Nucleus accumbens (tissue), 56 donors: Measurements from ENCODE around the gene FAM81B.

ENCODE experiments used
- DNase-seq, 56 donors: peaks; one replicate each; lab custom pipeline; 2025; lab: John Stamatoyannopoulos, UW

Gene FAM81B

GRCh38 chr5:95398989-95399388 lies 7.8 kb downstream of the FAM81B start:
- DNase-seq: no peak

DNA sequence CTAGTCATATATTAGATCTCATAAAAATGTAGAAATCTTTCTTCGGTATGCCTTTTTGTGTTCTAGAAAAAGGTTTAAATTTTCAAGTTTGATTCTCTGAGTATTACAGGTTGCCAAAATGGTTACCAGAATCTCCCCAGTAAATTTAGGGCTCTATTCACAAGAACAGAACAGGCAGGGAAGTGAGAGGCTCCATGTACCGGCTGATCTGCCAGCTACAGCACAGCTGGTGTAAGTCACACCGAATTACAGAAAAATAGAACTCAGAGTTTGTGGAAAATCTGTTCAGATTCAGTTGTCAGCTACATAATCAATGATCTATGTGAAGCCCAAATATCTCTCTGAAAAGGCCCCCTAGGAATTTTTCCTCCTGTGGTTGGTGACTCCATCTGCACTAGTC lies 10.5 kb downstream of the FAM81B start:
- DNase-seq: no peak

DNA sequence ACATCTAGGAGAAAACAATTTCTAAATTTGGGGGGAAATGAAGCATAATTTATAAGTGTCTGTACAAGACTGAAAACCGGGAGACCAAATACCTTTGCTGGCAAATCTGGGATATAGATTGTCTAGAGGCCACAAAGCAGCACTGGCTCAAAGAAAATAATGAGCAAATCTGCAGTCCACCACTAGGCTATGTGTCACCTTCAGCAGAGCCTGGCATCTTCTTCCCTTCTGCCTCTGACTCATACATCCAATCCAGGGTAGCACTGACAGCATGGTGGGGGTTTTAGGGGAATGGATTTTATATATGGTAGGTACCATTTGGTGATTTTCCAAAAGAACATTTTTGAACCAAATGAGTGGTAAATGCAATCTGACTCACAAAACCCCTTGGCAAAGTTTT lies 12.8 kb downstream of the FAM81B start:
- DNase-seq: no peak

DNA sequence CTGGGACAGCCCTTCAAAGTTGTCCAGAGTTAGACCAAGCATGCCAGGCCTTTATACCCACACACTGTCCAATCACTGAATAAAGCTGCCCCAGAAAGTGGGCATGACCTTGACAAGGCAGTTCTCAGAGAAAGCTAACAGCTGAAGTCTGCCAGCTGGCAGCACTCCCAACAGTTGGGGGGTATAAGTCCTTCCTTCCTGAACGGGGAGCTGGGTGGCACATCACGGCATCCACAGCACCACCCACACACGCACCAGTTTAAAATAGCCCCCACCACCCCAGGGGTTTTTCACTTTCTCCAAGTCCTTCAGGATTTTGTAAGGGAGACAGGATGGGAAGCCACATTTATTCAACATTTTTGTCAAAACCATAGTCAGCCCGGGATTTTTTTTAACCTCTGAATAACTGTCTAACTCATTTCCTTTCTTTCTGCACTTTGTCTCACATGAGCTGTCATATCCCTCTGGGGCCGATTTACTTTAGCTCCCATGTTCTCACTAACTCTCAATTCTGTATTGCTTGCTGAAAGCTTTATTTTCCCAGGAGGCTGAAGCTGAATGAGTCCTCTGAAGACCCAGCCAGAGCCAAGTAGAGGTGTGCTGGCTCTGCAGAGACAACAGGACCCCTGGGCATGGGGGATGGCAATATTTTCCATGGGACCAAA lies 15.4 kb downstream of the FAM81B start:
- no peak for DNase-seq

GRCh38 chr5:95410279-95410678 lies 19.1 kb downstream of the FAM81B start:
- DNase-seq: no peak

DNA sequence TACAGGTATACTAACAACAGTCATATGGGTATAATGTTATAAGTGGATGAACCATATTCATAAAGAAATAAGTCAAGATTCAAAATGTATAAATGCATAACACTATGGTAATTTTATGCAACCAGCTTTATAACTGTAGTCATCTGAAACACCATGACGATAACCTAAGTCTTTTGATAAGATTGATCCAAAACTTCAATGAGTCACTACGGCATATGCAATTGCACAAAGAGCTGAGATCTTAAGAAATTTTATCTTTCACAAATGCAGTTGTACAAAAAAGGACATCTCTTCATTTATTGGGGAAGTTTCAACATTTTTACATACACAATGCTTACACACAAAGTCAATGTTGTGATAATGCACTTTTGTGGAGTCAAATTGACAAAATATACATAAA lies 20.3 kb downstream of the FAM81B start:
- no peak for DNase-seq

GRCh38 chr5:95414451-95414850 lies 23.3 kb downstream of the FAM81B start:
- no peak for DNase-seq

DNA sequence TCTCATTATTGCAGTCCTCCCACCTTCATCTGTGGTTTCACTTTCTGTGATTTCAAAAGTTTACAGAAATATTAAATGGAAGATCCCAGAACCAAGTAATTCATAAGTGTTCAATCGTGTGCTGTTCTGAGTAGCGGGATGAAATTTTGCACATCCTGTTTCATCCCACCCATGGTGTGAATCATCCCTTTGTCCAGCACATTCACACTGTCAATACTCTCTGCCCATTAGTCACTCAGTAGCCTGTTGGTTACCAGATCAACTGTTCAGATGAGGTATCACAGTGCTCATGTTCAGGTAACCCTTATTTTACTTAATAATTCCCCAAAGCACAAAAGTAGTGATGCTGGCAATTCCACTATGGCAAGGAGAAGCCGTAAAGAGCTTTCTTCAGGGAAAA lies 26.8 kb downstream of the FAM81B start:
- no peak for DNase-seq

- no peak for DNase-seq
These were observed 31.7 kb downstream of the FAM81B start for GRCh38 chr5:95422838-95423237.

- no peak for DNase-seq
These were observed 32.9 kb downstream of the FAM81B start for GRCh38 chr5:95424016-95424415.

- DNase-seq: no peak
These were observed 33.4 kb downstream of the FAM81B start for GRCh38 chr5:95424526-95424925.

DNA sequence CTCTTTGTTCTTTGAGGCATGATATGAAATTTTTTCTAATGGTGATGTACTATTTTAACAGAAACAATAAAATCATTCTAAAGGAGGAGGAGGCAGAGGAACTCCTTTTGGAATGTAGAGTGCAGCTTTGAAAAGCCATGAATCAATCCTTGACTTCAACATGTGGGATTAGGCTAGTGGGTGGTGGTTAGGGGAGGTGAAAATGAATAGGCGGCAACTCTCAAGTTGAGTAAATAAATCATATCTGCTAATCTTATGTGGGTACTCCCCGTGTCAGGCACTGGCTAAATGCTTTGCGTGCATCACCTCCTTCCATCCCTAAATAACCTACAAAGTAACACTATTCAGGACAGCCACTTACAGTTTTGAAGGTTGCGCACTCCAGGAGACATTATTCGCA lies 35.1 kb downstream of the FAM81B start:
- DNase-seq: no peak

DNA sequence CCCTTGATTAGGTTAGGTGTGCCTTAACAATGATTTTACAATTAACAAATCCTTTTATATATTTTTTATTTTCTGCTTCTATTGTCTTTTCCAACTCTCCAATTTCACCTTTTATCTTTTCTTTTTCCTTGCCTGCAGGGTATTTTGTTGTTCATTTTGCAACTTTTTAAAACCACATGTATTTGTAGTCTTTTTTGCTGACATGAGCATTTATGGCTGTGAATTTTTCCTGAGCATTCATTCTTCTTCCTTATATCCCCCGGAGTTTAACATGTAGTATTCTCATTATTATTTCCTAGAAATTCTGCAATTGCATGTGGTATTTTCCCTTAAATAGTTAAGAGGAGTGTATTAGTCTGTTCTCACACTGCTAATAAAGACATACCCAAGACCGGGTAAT lies 41.6 kb downstream of the FAM81B start:
- DNase-seq: no peak

DNA sequence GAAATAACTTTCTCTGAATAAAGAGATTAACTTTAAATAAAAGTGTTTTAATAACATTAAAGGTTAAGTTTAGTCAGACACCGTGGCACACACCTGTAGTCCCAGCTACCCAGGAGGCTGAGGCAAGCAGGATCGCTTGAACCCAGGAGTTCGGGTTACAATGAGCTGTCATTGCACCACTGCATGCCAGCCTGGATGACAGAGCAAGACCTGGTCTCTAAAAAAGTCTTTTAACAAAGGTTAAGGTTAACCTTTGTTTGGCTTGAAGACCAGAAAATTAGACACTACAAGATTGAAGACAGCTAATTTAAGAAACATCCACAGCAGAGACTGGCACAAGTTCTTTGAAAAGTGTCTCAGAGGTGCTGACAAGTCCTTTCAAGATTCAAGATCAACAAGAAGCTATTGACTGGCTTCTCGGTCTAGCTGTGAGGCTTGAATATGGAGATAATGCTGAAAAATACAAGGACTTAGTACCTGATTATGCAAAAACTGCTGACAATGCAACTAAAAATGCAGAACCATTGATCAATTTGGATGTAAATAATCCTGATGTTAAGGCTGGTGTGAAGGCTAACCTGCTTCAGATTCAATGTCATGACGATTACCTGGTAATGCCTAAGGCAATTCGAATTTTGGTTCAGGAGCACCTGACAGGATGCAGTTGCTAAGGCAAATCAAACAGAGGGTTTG lies 48.8 kb downstream of the FAM81B start:
- DNase-seq: no peak

DNA sequence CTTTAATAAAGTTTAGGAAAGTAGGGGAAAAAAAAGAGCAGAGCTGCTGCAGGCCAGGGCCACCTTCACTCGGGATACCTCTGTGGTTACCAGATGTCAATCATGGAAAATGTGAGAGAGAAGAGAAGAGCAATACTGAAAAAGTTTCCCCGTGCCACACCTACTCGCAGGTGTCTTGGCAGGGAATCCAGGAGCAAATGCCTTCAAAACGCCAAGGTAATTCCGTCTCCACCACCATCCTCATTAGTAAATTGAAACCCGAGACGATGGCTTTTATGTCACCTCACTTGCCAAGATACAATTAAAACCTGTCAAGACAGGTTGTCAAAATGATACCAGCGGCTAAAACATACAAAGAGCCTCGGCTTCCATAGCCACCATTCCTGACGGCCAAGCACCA lies 49.7 kb downstream of the FAM81B start:
- no peak for DNase-seq

- no peak for DNase-seq
These were observed 50.5 kb downstream of the FAM81B start for GRCh38 chr5:95441636-95442035.

- no peak for DNase-seq
These were observed 54.3 kb downstream of the FAM81B start for GRCh38 chr5:95445442-95445841.

DNA sequence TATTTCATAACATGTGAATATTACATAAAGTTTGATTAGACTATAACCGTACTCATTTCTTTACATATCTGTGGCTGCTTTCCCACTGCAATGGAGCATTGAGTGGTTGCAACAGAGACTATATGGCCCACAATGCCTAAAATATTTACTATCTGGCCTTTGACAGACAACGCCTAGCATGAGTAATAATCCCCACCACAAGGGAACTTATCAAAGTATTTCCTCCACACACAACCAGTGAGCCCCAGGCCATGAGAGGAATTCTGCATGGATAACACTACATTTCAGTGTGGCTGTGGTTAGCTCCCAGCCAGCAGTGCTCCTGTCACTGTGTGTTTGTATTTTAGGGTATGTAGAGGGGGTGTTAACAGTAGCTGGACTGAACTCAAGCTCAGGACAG lies 54.8 kb downstream of the FAM81B start:
- DNase-seq: no peak

DNA sequence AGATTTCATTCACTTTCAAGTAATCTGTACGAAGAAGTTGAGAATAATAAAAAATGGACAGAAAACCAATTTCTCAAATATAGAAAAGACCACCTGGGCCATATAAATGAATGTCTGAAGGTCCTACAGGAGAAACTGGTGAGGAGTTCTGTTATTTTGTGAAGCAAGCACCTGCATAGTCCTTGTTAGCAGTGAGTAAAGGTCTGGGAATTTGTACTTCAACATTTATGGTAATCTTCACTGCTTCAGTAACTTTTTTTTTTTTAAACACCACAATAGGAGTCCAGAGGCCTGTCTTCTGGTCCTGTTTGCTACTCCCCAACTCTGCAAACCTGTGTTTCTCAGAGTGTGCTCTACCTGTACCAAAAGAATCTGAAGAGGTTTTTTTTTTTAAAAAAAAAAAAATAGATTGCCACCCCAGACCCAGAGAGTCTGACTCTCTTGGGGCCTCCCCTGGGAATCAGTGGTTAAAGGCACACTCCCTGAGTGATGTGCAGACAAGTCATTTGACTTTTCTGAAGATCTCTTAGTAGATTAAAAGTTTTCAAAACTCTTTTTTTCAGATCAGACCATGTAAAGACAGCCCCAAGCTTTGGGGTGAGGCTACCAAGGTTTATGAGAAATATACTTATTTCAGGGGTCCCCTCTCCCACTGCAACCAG lies 55.5 kb downstream of the FAM81B start:
- DNase-seq: no peak

DNA sequence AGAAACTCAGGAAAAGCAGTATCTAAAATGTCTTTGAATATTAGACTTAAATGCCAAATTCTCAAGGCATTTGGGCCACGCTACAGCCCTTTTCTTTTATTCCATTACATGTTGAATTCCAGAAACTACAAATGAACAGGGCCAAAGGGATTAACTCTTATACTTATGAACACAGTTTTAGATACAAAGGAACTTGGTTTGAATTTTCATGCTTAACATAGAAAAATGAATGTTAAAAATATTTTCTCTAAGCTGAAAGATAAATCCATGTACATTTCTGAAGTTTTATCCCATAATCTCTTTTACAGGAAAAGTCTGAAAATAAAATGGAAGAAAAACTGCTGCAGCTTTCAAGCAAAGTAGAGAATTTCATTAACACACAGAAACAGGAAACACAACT lies 56.8 kb downstream of the FAM81B start:
- DNase-seq: no peak

- DNase-seq: no peak
These were observed 57.6 kb downstream of the FAM81B start for GRCh38 chr5:95448789-95449188.

GRCh38 chr5:95449460-95449859 lies 58.3 kb downstream of the FAM81B start:
- no peak for DNase-seq
